K562 (cell line): Measurements from ENCODE around the gene ABHD3. TPM values are rescaled to one million over a fixed set of nuclear protein-coding genes. Genes with fewer than 3 reads are reported as not detected.

ENCODE experiments used
- BRD9 ChIP-seq: fragments of 450-650 bp; IDR thresholded peaks from 2 replicates; pipeline ENCODE4 v1.6.1; 2018; ENCODE audit warnings: low read depth; ENCODE audit not compliant: partially characterized antibody
- CHD1 ChIP-seq: fragments of 200-600 bp; sonication (generic); IDR thresholded peaks from one replicate; pipeline ENCODE4 v1.6.1; 2012; ENCODE audit warnings: mild to moderate bottlenecking, moderate library complexity, low read length, inconsistent platforms
- CSDE1 ChIP-seq, 2 experiments: fragments of 450-650 bp; IDR thresholded peaks; 2 replicates each; pipeline ENCODE4 v1.6.1; 2016; ENCODE audit warnings: mild to moderate bottlenecking in 1 of 2
- E2F3 ChIP-seq: fragments of 250-450 bp; sonication (Bioruptor Pico); IDR thresholded peaks from 2 replicates; pipeline ENCODE4 v1.4.0; 2020; ENCODE audit warnings: mild to moderate bottlenecking
- ELF2 ChIP-seq: fragments of 250-450 bp; sonication (Bioruptor Pico); IDR thresholded peaks from 2 replicates; pipeline ENCODE4 v1.5.0; 2021; ENCODE audit warnings: mild to moderate bottlenecking
- ELF4 ChIP-seq: fragments of 450-650 bp; formaldehyde crosslinking; IDR thresholded peaks from 2 replicates; pipeline ENCODE4 v1.4.0; 2022; ENCODE audit warnings: missing genetic modification characterization
- ETV6 ChIP-seq, 3 experiments: fragments of 150-350 bp in 1 of 3; sonication (generic) in 1 of 3; formaldehyde crosslinking in 1 of 3; IDR thresholded peaks; 2 replicates each; pipeline versions ENCODE4 v1.6.1 to v1.8.0; 2014 to 2022; ENCODE audit warnings: borderline replicate concordance in 2 of 3, low read depth in 2 of 3, antibody characterized with exemption in 1 of 3, low read length in 1 of 3, mild to moderate bottlenecking in 1 of 3, missing genetic modification reagents in 1 of 3
- GABPB2 ChIP-seq: fragments of 250-450 bp; sonication (Bioruptor Pico); conservative IDR thresholded peaks from 2 replicates; pipeline ENCODE4 v1.5.1; 2021; ENCODE audit warnings: mild to moderate bottlenecking
- HMGXB4 ChIP-seq: sonication (generic); formaldehyde crosslinking; IDR thresholded peaks from 2 replicates; pipeline ENCODE4 v1.8.1; 2023; ENCODE audit warnings: mild to moderate bottlenecking, missing genetic modification reagents
- IFI16 ChIP-seq: fragments of 250-450 bp; sonication (Bioruptor Pico); IDR thresholded peaks from 2 replicates; pipeline ENCODE4 v2.1.2; 2022; ENCODE audit warnings: mild to moderate bottlenecking, inconsistent platforms
- MTA3 ChIP-seq: fragments of 450-650 bp; formaldehyde crosslinking; IDR thresholded peaks from 2 replicates; pipeline ENCODE4 v1.6.1; 2017; ENCODE audit warnings: mild to moderate bottlenecking, borderline replicate concordance
- MYBL2 ChIP-seq, 2 experiments: fragments of 450-650 bp in 1 of 2; sonication (generic) in 1 of 2; formaldehyde crosslinking in 1 of 2; IDR thresholded peaks; 2 replicates each; pipeline versions ENCODE4 v1.6.1 to v1.8.1; 2017 to 2022; ENCODE audit warnings: borderline replicate concordance in 1 of 2, inconsistent platforms in 1 of 2, low read depth in 1 of 2, mild to moderate bottlenecking in 1 of 2, missing genetic modification reagents in 1 of 2, moderate library complexity in 1 of 2
- NRF1 ChIP-seq, 2 experiments: fragments of 450-650 bp; IDR thresholded peaks in 1 of 2; conservative IDR thresholded peaks in 1 of 2; 2 replicates each; pipeline ENCODE4 v1.6.1; 2014; ENCODE audit warnings: mild to moderate bottlenecking in 2 of 2
- RAD21 ChIP-seq, 2 experiments: fragments of 250-450 bp in 1 of 2; fragments of 450-650 bp in 1 of 2; sonication (Bioruptor Pico) in 1 of 2; formaldehyde crosslinking in 1 of 2; IDR thresholded peaks in 1 of 2; conservative IDR thresholded peaks in 1 of 2; 2 replicates each; pipeline versions ENCODE4 v1.4.0 to v1.8.0; 2020 to 2022; ENCODE audit warnings: mild to moderate bottlenecking in 2 of 2, moderate library complexity in 1 of 2
- RBM25 ChIP-seq: fragments of 200-400 bp; formaldehyde crosslinking; IDR thresholded peaks from 2 replicates; pipeline ENCODE4 v1.6.1; 2018; ENCODE audit warnings: low read length, low read depth, moderate library complexity; ENCODE audit not compliant: severe bottlenecking
- SIN3B ChIP-seq: fragments of 450-650 bp; IDR thresholded peaks from 2 replicates; pipeline ENCODE4 v1.6.1; 2017; ENCODE audit warnings: low read depth, mild to moderate bottlenecking, moderate library complexity
- SNRNP70 ChIP-seq: fragments of 200-400 bp; formaldehyde crosslinking; optimal IDR thresholded peaks from 2 replicates; pipeline ENCODE3; 2017; ENCODE audit warnings: low read depth, low read length
- TRIM24 ChIP-seq, 2 experiments: fragments of 450-650 bp; IDR thresholded peaks; 2 replicates each; pipeline ENCODE4 v1.6.1; 2016
- TRIM28 ChIP-seq: fragments of 450-650 bp; IDR thresholded peaks from 2 replicates; pipeline ENCODE4 v1.6.1; 2017
- ZFP1 ChIP-seq: fragments of 450-650 bp; formaldehyde crosslinking; IDR thresholded peaks from 2 replicates; pipeline ENCODE4 v1.4.0; 2020; ENCODE audit warnings: mild to moderate bottlenecking, mixed read lengths
- ZNF134 ChIP-seq: fragments of 250-450 bp; sonication (Bioruptor Pico); conservative IDR thresholded peaks from 2 replicates; pipeline ENCODE4 v1.4.0; 2020
- ZNF165 ChIP-seq: fragments of 250-450 bp; sonication (Bioruptor Pico); IDR thresholded peaks from 2 replicates; pipeline ENCODE4 v1.4.0; 2020; ENCODE audit warnings: borderline replicate concordance
- ZNF197 ChIP-seq: fragments of 200-800 bp; sonication (Bioruptor generic); IDR thresholded peaks from 2 replicates; pipeline ENCODE4 v1.6.1; 2016; ENCODE audit warnings: low read depth, missing genetic modification characterization, missing compliant biosample characterization
- ZNF217 ChIP-seq: sonication (generic); formaldehyde crosslinking; IDR thresholded peaks from 2 replicates; pipeline ENCODE4 v1.8.0; 2022; ENCODE audit warnings: mild to moderate bottlenecking, missing genetic modification reagents
- polyA plus RNA-seq, 8 experiments: library from polyadenylated mRNA; depleted of rRNA in 4 of 8; stranded (reverse) in 5 of 8; unstranded in 3 of 8; fragments of >200 nt; fragmentation: Nextera tagmentation in 2 of 8; fragmentation: Illumina TruSeq in 1 of 8; extraction: Ambion mirVana in 2 of 8; extraction: Trizol in 1 of 8; gene quantifications; 2 replicates each; pipeline versions ENCODE4 v1.2.1 to v1.2.3, GENCODE V29; 2011 to 2014; ENCODE audit warnings: inconsistent platforms in 1 of 8, missing spikeins in 1 of 8
- total RNA-seq, 7 experiments: library from RNA; depleted of rRNA in 6 of 7; stranded (reverse); fragments of >200 nt in 6 of 7; fragmentation: Illumina TruSeq in 2 of 7; extraction: Trizol in 2 of 7; gene quantifications; 2 replicates each; pipeline versions ENCODE4 v1.2.1 to v1.2.3, GENCODE V29; 2011 to 2021; ENCODE audit warnings: low replicate concordance in 1 of 7
- TF ChIP-seq, protein P1 (sequence below): sonication (generic); formaldehyde crosslinking; IDR thresholded peaks from 2 replicates; pipeline ENCODE4 v1.8.0; 2022; ENCODE audit warnings: missing genetic modification reagents, mild to moderate bottlenecking, moderate library complexity, borderline replicate concordance
- TF ChIP-seq, protein P2 (sequence below): sonication (generic); formaldehyde crosslinking; IDR thresholded peaks from 2 replicates; pipeline ENCODE4 v1.8.1; 2023; ENCODE audit warnings: mild to moderate bottlenecking, missing genetic modification reagents, moderate library complexity

Gene ABHD3
- total and polyA plus RNA-seq, 9 of the 15 experiments (the other 6 are each of a cell fraction or from before 2014, with no cell fraction given) = 6.3 to 38.8 (median 19.4) TPM

DNA sequence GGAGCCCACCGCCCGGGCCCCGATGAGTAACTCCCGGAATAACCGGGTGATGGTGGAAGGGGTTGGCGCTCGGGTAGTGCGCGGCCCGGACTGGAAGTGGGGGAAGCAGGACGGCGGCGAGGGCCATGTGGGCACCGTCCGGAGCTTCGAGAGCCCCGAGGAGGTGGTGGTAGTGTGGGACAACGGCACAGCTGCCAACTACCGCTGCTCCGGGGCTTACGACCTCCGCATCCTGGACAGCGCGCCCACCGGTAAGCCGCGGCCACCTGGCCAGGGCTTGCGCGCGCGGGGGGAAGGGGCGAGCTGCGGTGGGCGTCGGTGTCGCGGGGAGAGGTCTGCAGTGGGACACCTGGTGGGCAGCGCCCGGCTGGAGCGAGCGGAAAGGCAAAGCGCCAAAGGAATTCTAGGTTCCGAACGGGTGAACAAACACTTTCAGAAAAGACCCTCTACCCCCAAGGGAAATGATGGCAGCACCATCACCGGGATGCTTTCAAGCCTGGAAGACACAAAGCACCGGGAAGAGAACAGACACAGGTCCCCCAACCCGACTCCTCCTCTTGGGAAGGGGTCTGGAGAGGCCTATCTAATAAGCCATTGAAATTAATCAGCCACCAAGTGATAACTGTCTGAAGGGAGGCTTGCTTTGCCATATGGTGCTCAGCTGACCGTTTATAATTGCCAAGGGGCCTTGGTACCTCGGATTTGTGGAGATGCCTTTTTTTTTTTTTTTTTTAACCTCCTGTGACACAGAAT, 37.2 kb upstream of the ABHD3 start (continued):
- TF ChIP-seq BRD9 (no peak), ZFP1 (no peak), GABPB2 (CRISPR knock-in tag) (no peak), CHD1 (peak; percentile 67), HMGXB4 (CRISPR knock-in tag) (no peak), ELF4 (no peak), RAD21 (CRISPR knock-in tag; conservative IDR thresholded peaks at IDR 0.05 in 1 of 2, IDR thresholded peaks at IDR 0.05 in 1 of 2) (no peak), ZNF197 (CRISPR knock-in tag) (no peak), ELF2 (CRISPR knock-in tag) (no peak), ZNF134 (no peak), E2F3 (CRISPR knock-in tag) (no peak), TRIM28 (no peak), MTA3 (peak; percentile 54; the same call in 1 of the 2 replicates), MYBL2 (IDR thresholded peaks at IDR 0.05; ENCODE audit: low read depth) (no peak), MYBL2 (CRISPR knock-in tag; IDR thresholded peaks at IDR 0.05; ENCODE audit: borderline replicate concordance) (no peak), ZNF217 (CRISPR knock-in tag) (no peak), CSDE1 (IDR thresholded peaks at IDR 0.05) (no peak), IFI16 (CRISPR knock-in tag) (no peak), ETV6 (IDR thresholded peaks at IDR 0.05; ENCODE audit: borderline replicate concordance in 1 of 2, low read depth in 2 of 2, low read length in 1 of 2) (no peak), ETV6 (CRISPR knock-in tag; IDR thresholded peaks at IDR 0.05; ENCODE audit: borderline replicate concordance) (no peak), RBM25 (no peak), SNRNP70 (no peak), NRF1 (conservative IDR thresholded peaks at IDR 0.05 in 1 of 2, IDR thresholded peaks at IDR 0.05 in 1 of 2) (no peak), TRIM24 (IDR thresholded peaks at IDR 0.05) (no peak), ZNF165 (no peak), SIN3B (no peak)
- TF ChIP-seq, protein P1, sequence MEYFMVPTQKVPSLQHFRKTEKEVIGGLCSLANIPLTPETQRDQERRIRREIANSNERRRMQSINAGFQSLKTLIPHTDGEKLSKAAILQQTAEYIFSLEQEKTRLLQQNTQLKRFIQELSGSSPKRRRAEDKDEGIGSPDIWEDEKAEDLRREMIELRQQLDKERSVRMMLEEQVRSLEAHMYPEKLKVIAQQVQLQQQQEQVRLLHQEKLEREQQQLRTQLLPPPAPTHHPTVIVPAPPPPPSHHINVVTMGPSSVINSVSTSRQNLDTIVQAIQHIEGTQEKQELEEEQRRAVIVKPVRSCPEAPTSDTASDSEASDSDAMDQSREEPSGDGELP (CRISPR knock-in tag) = peak; percentile 17; the same call in 1 of the 2 replicates
- TF ChIP-seq, protein P2, sequence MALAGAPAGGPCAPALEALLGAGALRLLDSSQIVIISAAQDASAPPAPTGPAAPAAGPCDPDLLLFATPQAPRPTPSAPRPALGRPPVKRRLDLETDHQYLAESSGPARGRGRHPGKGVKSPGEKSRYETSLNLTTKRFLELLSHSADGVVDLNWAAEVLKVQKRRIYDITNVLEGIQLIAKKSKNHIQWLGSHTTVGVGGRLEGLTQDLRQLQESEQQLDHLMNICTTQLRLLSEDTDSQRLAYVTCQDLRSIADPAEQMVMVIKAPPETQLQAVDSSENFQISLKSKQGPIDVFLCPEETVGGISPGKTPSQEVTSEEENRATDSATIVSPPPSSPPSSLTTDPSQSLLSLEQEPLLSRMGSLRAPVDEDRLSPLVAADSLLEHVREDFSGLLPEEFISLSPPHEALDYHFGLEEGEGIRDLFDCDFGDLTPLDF = no peak
- TF ChIP-seq, all 486 proteins: peak for 18
